ENCODE measurements around the gene ACKR1.

DNA sequence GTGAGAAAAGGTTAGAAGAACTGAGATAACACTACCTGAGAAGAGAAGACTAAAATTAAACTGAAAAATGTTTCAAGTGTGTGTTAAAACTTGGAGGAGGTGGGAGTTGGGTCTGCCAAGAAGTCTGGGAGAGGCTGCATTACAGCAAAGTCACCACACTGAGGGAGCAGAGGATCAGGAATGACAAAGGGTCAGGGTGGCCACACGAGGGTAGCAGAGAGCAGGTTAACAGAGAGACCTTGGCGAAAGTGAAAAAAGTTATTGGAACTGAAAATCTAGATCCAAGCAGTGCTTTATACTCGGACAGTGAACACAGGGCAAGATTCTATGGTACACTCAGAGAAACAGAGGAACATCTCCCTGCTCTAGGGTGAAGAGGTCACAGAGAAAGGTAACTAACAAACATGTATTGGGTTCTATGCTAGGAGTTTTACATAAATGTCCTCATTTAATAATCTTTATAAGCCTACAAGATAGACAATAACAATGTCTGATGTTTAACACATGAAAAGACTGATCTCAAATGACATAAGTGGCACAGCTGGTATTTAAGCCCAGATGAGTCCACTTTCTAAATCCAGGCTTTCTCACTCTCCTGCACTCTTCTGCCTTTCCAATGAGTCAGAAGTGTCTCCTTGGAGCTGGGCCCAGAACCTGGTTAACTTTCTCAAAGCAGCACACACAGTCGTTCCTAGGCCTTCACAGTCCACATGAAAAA lies 43.5 kb upstream of the ACKR1 start:
- TF ChIP-seq, protein P1, sequence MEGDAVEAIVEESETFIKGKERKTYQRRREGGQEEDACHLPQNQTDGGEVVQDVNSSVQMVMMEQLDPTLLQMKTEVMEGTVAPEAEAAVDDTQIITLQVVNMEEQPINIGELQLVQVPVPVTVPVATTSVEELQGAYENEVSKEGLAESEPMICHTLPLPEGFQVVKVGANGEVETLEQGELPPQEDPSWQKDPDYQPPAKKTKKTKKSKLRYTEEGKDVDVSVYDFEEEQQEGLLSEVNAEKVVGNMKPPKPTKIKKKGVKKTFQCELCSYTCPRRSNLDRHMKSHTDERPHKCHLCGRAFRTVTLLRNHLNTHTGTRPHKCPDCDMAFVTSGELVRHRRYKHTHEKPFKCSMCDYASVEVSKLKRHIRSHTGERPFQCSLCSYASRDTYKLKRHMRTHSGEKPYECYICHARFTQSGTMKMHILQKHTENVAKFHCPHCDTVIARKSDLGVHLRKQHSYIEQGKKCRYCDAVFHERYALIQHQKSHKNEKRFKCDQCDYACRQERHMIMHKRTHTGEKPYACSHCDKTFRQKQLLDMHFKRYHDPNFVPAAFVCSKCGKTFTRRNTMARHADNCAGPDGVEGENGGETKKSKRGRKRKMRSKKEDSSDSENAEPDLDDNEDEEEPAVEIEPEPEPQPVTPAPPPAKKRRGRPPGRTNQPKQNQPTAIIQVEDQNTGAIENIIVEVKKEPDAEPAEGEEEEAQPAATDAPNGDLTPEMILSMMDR (IDR thresholded peaks at IDR 0.05), result peak; percentile 98 to 99 (median 99)
- TF ChIP-seq POLR2A (IDR thresholded peaks at IDR 0.05), result no peak
